GM10266 (cell line): ENCODE results near the gene ZNF791.
A peak's percentile ranks its signal among the peaks of the same experiment; 100 is the strongest.

ENCODE experiments used
- DNase-seq: peaks from one replicate; pipeline ENCODE4 v3.0.0; 2012; ENCODE audit errors: extremely low spot score
- CTCF ChIP-seq: IDR thresholded peaks from 2 replicates; pipeline ENCODE4 v1.5.1; 2012; ENCODE audit warnings: mild to moderate bottlenecking, low read depth; ENCODE audit not compliant: control insufficient read depth, insufficient read depth; ENCODE audit errors: missing control alignments

ZNF791 gene

GRCh38 chr19:12668346-12668745 is 57.6 kb downstream of the ZNF791 start:
- TF ChIP-seq CTCF = no peak
- no peak for DNase-seq

GRCh38 chr19:12668932-12669269 is 58.2 kb downstream of the ZNF791 start:
- peak; percentile 59 for DNase-seq
- TF ChIP-seq CTCF = no peak

DNA sequence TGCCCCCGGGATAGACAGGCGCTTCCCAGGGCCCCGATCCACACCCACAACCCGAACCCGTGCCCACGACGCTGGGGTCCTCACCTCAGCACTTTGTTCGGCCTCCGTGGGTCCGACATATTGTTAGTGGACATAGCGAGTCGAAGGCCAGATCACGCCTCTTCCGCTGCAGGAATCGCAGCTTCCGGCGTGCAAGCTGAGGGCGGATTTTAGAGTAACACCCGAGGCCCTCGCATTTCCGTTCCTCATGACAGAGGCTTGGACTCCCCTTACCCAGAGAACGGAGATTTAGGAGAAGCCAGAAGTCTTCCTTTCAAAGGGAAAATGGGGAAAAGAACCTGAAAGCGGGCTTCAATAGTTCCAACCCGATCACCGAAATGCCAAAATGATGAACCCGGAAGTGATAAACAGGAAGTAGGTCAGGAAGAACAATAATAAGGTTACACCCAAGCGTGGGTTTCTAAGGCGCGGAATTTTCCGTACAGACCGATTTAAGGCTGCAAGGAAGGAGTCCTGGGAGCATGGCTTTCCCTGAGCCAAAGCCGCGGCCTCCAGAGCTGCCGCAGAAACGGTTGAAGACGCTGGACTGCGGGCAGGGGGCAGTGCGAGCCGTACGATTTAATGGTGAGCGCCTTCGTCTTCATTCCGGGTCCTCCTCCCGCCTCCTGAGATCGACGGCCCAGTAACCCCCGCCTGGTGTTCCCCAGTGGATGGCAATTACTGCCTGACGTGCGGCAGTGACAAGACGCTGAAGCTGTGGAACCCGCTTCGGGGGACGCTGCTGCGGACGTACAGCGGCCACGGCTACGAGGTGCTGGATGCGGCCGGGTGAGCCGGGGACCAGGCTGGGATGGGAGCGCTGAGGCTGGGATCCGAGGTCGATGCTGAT is 58.8 kb downstream of the ZNF791 start:
- no peak for TF ChIP-seq CTCF
- DNase-seq = peak; percentile 81

DNA sequence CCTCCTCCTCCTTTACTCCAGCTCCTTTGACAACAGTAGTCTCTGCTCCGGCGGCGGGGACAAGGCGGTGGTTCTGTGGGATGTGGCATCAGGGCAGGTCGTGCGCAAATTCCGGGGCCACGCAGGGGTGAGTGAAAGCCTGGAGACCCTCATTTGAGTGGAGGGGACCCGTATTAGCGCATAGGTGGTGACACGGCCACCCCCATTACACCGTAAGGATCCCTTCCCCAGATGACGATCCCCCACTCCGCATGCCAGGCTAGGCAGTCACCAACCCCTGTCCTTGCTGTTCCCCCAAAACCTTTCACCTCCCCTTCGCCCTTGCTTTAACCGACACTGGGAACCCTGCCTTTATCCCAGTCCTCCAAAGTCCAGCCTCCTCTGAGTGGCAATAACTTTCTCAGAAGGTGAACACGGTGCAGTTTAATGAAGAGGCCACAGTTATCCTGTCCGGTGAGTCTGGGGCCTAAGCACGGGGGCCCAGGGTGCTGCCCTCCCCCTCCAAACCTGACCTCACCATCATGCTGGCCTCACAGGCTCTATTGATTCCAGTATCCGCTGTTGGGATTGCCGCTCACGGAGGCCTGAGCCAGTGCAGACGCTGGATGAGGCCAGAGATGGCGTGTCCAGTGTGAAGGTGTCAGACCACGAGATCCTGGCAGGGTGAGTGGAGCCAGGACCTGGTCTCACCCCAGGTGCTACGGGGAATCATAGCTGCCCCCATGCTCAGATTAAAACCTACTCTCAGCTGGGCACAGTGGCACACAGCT is 59.6 kb downstream of the ZNF791 start:
- no peak for DNase-seq
- no peak for TF ChIP-seq CTCF

DNA sequence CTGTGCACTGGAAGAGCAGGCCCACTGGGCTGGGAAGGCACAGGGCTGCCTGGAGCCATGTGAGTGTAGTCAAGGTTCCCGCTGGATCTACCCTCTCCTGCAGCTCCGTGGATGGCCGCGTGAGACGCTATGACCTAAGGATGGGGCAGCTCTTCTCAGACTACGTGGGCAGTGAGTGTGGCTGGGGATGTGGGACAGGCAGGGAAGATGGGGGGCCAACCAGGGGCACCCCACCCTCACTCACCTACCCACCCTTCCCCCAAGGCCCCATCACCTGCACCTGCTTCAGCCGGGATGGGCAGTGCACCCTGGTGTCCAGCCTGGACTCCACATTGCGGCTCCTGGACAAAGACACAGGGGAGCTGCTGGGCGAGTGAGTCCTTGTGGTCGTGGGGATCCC is 62.0 kb downstream of the ZNF791 start:
- no peak for DNase-seq
- no peak for TF ChIP-seq CTCF

DNA sequence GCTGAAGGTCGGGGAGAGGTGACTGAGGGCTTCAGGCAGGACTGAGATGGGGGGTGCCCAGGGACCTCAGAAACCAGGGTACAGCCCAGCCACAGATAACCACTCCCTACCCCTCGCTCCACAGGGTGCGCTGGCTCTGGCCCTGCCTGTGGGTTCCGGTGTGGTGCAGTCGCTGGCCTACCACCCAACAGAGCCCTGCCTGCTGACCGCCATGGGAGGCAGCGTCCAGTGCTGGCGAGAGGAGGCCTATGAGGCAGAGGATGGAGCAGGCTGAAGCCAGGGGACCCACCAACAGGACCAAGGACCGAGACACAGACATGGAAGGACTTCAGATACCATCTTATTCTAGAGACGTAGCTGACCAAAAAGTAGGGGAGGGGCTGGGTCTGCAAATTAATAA is 64.7 kb downstream of the ZNF791 start:
- DNase-seq = no peak

More for the DNA sequence above, 64.7 kb downstream of the ZNF791 start:
- no peak for TF ChIP-seq CTCF
